ENCODE results near the gene TBCC.
A peak's percentile ranks its signal among the peaks of the same experiment; 100 is the strongest.
"Not testable (repeated sequence)": the region's sequence is repeated elsewhere in the genome, so short reads cannot be mapped to it uniquely, and the experiment has no call there.

TBCC gene

DNA sequence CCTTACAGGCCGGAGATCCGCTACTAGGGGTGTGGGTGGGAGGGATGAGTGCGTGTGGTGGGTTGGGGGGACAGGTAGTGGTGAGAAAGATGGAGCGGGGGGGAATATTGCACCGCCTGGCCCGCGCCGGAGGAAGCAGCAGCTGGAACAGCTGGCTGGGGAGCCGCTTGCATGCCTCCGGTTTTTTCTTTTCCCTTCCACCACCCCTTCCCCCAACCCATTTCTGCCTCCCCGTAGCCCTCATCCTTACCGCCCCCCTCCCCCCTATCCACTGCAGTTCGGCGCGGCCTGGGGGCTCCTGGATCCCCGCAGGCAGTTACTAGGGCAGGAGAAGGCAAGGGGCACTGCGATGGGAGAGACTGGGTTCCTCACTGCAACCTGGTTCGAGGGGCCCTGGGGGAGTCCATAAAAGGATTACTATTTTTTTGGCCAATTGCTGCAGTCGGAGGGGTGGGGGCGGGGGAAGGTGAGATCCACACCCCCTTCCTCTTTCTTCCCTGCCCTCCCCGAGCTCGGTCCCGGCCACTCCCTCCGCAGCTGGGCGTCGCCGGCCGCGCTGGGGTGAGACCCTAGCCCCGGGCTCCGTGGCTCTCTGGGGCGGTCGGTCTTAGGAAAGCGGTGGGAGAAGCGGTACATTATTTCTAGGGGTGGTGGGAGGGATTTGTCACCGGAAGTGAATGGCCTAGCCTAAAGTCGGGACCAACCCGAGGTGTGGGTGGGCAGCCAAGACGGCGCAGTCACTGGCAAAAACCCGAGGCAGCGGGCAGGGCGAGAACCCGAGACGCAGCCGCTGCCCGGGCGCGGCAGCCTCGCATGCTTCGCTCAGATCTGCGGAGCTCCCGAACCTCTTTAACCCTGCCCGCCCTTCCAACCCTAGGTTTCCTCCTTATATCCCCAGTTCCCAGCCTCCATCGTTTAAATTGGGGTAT lies 824 bp upstream of the TBCC start:
- peak overlapping the region; percentile 79 for H3K4me3 ChIP-seq (ENCODE audit: low read length)
- H3K36me3 ChIP-seq (ENCODE audit: insufficient read depth, low read length) = no peaks in the 10 kb centered on the region
- no peaks in the 10 kb centered on the region for H3K27me3 ChIP-seq (ENCODE audit: control insufficient read depth, insufficient read depth, low read length)
- peak overlapping the region; percentile 93 for H3K4me2 ChIP-seq (ENCODE audit: low read length)
- peaks cover 24% of the 10 kb centered on the region for H3K4me1 ChIP-seq (ENCODE audit: control insufficient read depth, insufficient read depth, low read length)
- H3K9ac ChIP-seq (ENCODE audit: low read depth, low read length) = peak overlapping the region; percentile 92
- H3K9me3 ChIP-seq (replicated peaks; ENCODE audit: low read length) = no peaks in the 10 kb centered on the region

DNA sequence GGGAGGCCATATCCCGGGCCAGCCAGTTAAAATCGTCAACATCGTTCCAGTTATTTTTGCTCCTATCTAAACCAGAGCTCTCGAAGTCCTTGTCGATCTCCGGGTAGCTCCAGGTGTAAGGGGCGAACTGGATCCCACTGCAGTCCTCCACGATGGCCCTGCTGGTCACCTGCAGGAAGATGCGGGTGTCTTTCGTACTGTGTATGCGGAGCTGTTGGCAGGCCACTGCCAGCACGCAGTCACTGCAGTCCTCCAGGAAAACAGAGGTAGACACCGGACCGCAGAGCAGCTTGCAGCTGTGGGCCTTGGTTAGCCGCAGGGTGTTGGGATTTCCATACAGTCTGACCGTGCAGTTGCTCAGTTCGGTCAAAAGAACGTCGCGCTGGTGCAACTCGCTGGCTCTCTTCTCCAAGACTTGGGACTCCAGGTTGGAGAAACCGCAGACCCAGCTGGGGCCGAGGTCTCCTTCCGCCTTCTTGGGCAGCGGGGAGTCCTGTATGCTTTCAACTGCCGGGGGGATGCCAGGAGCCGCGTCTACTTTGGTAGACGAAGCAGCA lies 742 bp downstream of the TBCC start:
- Histone ChIP-seq H3K9ac (ENCODE audit: low read depth, low read length) (peak overlapping the region; percentile 97), H3K9me3 (replicated peaks; ENCODE audit: low read length) (no peaks in the 10 kb centered on the region), H3K4me2 (ENCODE audit: low read length) (peak overlapping the region; percentile 99), H3K27me3 (ENCODE audit: control insufficient read depth, insufficient read depth, low read length) (no peaks in the 10 kb centered on the region), H3K4me1 (ENCODE audit: control insufficient read depth, insufficient read depth, low read length) (peaks cover 24% of the 10 kb centered on the region), H3K4me3 (ENCODE audit: low read length) (peak overlapping the region; percentile 90), H3K36me3 (ENCODE audit: insufficient read depth, low read length) (no peaks in the 10 kb centered on the region)

DNA sequence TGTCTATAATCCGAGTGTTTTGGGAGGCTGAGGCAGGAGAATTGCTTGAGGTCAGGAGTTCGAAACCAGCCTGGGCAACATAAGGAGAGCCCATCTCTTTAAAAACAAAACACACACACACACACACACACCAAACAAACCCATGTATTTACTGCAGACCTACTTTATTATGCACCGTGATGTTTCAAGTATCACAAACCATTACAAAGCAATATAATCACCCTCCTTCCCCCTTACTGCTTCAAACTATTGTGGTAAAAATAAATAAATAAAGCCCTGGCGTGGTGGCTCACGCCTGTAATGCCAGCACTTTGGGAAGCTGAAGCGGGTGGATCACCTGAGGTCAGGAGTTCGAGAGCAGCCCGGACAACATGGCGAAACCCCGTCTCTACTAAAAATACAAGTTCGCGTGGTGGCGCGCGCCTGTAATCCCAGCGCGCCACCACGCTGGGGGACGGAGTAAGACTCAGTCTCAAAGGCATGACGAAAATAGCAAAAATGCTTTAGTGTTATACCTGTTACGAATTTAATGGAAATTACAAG lies 1.5 kb downstream of the TBCC start:
- H3K36me3 ChIP-seq (ENCODE audit: insufficient read depth, low read length) = no peaks in the 10 kb centered on the region
- peak overlapping the region; percentile 90 for H3K4me3 ChIP-seq (ENCODE audit: low read length)
- H3K9me3 ChIP-seq (replicated peaks; ENCODE audit: low read length) = no peaks in the 10 kb centered on the region
- peak overlapping the region; percentile 97 for H3K9ac ChIP-seq (ENCODE audit: low read depth, low read length)
- peak overlapping the region; percentile 99 for H3K4me2 ChIP-seq (ENCODE audit: low read length)
- peaks cover 24% of the 10 kb centered on the region for H3K4me1 ChIP-seq (ENCODE audit: control insufficient read depth, insufficient read depth, low read length)
- no peaks in the 10 kb centered on the region for H3K27me3 ChIP-seq (ENCODE audit: control insufficient read depth, insufficient read depth, low read length)

DNA sequence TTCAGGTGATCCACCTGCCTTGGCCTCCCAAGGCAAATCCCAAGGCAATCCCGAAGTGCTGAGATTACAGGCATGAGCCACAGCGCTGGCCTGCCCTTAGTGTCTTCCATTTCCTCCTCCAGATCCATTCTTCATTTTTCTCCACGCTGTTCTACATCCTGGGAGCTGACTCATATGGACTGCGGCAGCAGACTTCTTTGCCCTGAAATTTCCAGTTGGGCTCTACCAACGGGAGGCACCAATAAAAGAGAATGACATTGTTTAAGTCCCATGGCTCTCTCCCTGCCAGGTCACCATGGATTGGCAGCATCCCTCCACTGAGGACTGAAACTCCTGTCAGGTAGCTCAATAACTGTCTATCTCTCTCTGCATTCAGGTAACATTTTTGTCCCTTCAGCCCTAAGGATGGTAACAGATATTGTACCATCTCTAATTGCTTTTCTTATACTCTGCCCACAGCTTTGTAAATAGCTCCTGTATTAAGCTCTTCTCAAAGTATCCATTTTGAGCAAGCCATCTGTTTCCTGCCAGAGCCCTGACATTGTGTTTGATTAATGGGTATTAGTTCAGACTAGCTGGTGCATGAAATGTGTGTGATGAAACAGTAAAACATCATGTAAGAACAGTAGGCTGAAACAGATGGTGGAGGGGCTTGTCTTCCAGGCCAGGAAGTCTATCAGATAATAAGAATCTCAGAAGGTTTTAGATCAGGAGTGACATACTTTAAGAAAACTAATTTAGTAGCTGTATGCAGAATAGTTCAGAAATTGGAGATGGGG lies 3.6 kb downstream of the TBCC start:
- Histone ChIP-seq H3K4me1 (ENCODE audit: control insufficient read depth, insufficient read depth, low read length) (peaks cover 8% of the 10 kb centered on the region), H3K9ac (ENCODE audit: low read depth, low read length) (no peak overlapping the region), H3K4me2 (ENCODE audit: low read length) (no peak overlapping the region), H3K27me3 (ENCODE audit: control insufficient read depth, insufficient read depth, low read length) (peaks cover 4% of the 10 kb centered on the region), H3K36me3 (ENCODE audit: insufficient read depth, low read length) (no peaks in the 10 kb centered on the region), H3K9me3 (replicated peaks; ENCODE audit: low read length) (no peaks in the 10 kb centered on the region), H3K4me3 (ENCODE audit: low read length) (no peak overlapping the region)

DNA sequence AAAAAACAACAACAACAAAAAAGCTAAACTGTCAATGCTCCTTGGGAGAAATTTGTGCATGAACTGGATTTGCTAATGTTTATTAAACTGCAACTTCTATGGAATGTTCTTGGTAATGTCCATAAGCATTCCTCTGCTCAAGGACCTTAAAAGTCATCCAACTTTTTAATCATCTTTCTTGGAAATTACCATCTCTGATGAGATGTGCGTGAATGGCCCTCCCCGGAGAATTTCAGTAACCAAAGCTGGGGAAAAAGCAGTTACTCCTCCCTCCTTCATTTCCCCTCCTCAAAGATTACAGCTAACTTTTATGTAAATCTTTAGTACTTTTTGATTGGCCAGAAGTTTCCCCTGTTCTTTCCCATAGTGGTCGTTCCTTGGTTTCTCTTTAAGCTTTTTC lies 5.2 kb downstream of the TBCC start:
- Histone ChIP-seq H3K4me2 (ENCODE audit: low read length) (no peak overlapping the region), H3K9me3 (replicated peaks; ENCODE audit: low read length) (no peaks in the 10 kb centered on the region), H3K27me3 (ENCODE audit: control insufficient read depth, insufficient read depth, low read length) (peaks cover 4% of the 10 kb centered on the region), H3K36me3 (ENCODE audit: insufficient read depth, low read length) (no peaks in the 10 kb centered on the region), H3K4me1 (ENCODE audit: control insufficient read depth, insufficient read depth, low read length) (peaks cover 8% of the 10 kb centered on the region), H3K4me3 (ENCODE audit: low read length) (no peak overlapping the region), H3K9ac (ENCODE audit: low read depth, low read length) (no peak overlapping the region)

DNA sequence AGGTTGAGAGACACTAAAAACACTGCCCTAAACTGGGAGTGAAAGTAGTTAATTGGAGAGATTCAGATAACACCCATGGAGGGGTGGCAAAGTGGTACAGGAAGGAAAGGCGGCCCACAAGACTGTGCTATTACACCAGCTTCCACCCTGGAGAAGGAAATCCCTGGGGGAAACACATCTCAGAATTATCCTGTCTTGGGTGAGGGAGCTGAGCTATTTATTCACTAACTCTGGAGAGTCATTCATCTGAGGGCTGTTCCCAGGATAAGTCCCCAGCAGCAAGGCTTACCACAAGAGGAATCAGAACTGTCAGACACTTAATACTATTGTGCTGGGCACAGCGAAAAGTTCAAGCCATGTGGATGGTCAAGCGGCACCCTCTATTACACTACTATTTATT lies 9.9 kb downstream of the TBCC start:
- Histone ChIP-seq H3K4me1 (ENCODE audit: control insufficient read depth, insufficient read depth, low read length) (no peaks in the 10 kb centered on the region), H3K36me3 (ENCODE audit: insufficient read depth, low read length) (no peaks in the 10 kb centered on the region), H3K27me3 (ENCODE audit: control insufficient read depth, insufficient read depth, low read length) (peaks cover 4% of the 10 kb centered on the region), H3K4me3 (ENCODE audit: low read length) (no peak overlapping the region), H3K9me3 (replicated peaks; ENCODE audit: low read length) (no peaks in the 10 kb centered on the region), H3K4me2 (ENCODE audit: low read length) (no peak overlapping the region), H3K9ac (ENCODE audit: low read depth, low read length) (no peak overlapping the region)

GRCh38 chr6:42733867-42734481 lies 11.9 kb downstream of the TBCC start:
- H3K27me3 ChIP-seq (ENCODE audit: control insufficient read depth, insufficient read depth, low read length); H3K4me3 ChIP-seq (ENCODE audit: low read length); H3K36me3 ChIP-seq (ENCODE audit: insufficient read depth, low read length); H3K9ac ChIP-seq (ENCODE audit: low read depth, low read length); H3K4me1 ChIP-seq (ENCODE audit: control insufficient read depth, insufficient read depth, low read length); H3K4me2 ChIP-seq (ENCODE audit: low read length); H3K9me3 ChIP-seq (replicated peaks; ENCODE audit: low read length): not testable (repeated sequence)

- H3K4me2 ChIP-seq (ENCODE audit: low read length) = no peak overlapping the region
- no peak overlapping the region for H3K4me3 ChIP-seq (ENCODE audit: low read length)
- no peaks in the 10 kb centered on the region for H3K9me3 ChIP-seq (replicated peaks; ENCODE audit: low read length)
- H3K4me1 ChIP-seq (ENCODE audit: control insufficient read depth, insufficient read depth, low read length) = peaks cover 16% of the 10 kb centered on the region
- no peaks in the 10 kb centered on the region for H3K27me3 ChIP-seq (ENCODE audit: control insufficient read depth, insufficient read depth, low read length)
- no peaks in the 10 kb centered on the region for H3K36me3 ChIP-seq (ENCODE audit: insufficient read depth, low read length)
- H3K9ac ChIP-seq (ENCODE audit: low read depth, low read length) = no peak overlapping the region
These were observed 16.2 kb downstream of the TBCC start for GRCh38 chr6:42729731-42730130.

DNA sequence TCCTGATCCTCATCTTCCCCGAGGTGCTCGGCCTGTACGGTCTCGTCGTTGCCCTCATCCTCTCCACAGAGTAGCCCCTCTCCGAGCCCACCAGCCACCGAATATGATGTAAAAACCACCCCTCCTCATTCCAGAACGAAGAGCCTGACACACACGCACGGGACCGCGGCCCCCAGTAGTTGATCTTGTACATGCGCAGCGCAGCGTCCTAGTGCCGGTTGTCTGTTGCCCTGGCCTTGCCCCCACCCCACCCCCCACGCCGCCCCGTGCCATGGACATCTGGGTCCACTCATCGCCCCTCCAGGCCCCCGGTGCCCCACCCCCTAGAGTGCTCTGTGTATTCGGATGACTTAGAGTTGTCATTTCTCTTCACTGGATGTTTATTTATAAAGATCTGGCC lies 18.3 kb downstream of the TBCC start:
- no peaks in the 10 kb centered on the region for H3K27me3 ChIP-seq (ENCODE audit: control insufficient read depth, insufficient read depth, low read length)
- H3K9ac ChIP-seq (ENCODE audit: low read depth, low read length) = peak overlapping the region; percentile 61
- H3K9me3 ChIP-seq (replicated peaks; ENCODE audit: low read length) = no peaks in the 10 kb centered on the region
- no peaks in the 10 kb centered on the region for H3K36me3 ChIP-seq (ENCODE audit: insufficient read depth, low read length)
- H3K4me2 ChIP-seq (ENCODE audit: low read length) = peak overlapping the region; percentile 76
- H3K4me1 ChIP-seq (ENCODE audit: control insufficient read depth, insufficient read depth, low read length) = peaks cover 16% of the 10 kb centered on the region
- peak overlapping the region; percentile 56 for H3K4me3 ChIP-seq (ENCODE audit: low read length)

DNA sequence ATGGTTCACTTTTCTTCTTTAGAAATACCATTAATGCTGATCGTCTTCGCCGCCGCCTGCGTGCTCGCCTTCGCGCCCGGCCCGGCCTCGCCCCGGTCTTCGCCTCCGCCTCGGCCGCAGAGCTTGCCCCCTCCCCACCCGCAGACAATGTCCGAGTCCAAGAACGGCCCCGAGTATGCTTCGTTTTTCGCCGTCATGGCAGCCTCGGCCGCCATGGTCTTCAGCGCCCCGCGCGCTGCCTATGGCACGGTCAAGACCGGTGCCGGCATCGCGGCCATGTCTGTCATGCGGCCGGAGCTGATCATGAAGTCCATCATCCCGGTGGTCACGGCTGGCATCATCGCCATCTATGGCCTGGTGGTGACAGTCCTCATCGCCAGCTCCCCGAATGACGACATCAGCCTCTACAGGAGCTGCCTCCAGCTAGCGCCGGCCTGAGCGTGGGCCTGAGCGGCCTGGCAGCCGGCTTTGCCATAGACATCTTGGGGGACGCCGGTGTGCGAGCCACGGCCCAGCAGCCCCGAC lies 18.8 kb downstream of the TBCC start:
- Histone ChIP-seq H3K4me3 (ENCODE audit: low read length) (peak overlapping the region; percentile 56), H3K9me3 (replicated peaks; ENCODE audit: low read length) (no peaks in the 10 kb centered on the region), H3K9ac (ENCODE audit: low read depth, low read length) (peak overlapping the region; percentile 61), H3K36me3 (ENCODE audit: insufficient read depth, low read length) (no peaks in the 10 kb centered on the region), H3K4me2 (ENCODE audit: low read length) (peak overlapping the region; percentile 76), H3K4me1 (ENCODE audit: control insufficient read depth, insufficient read depth, low read length) (peaks cover 16% of the 10 kb centered on the region), H3K27me3 (ENCODE audit: control insufficient read depth, insufficient read depth, low read length) (no peaks in the 10 kb centered on the region)

Measured in skeletal muscle satellite cell (primary cell).